Measurements from ENCODE around the gene VSTM5.

- TF ChIP-seq, protein P1, sequence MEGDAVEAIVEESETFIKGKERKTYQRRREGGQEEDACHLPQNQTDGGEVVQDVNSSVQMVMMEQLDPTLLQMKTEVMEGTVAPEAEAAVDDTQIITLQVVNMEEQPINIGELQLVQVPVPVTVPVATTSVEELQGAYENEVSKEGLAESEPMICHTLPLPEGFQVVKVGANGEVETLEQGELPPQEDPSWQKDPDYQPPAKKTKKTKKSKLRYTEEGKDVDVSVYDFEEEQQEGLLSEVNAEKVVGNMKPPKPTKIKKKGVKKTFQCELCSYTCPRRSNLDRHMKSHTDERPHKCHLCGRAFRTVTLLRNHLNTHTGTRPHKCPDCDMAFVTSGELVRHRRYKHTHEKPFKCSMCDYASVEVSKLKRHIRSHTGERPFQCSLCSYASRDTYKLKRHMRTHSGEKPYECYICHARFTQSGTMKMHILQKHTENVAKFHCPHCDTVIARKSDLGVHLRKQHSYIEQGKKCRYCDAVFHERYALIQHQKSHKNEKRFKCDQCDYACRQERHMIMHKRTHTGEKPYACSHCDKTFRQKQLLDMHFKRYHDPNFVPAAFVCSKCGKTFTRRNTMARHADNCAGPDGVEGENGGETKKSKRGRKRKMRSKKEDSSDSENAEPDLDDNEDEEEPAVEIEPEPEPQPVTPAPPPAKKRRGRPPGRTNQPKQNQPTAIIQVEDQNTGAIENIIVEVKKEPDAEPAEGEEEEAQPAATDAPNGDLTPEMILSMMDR (IDR thresholded peaks at IDR 0.05; ENCODE audit: extremely low read depth in 1 of 2, insufficient read depth in 1 of 2, low read depth in 1 of 2, low read length in 2 of 2) = no peak
- TF ChIP-seq POLR2AphosphoS5 (IDR thresholded peaks at IDR 0.05; ENCODE audit: insufficient read depth, low read depth, low read length) = no peak
- no peak for TF ChIP-seq POLR2A (IDR thresholded peaks at IDR 0.05; ENCODE audit: low read depth, low read length)
- no peak for TF ChIP-seq EZH2 (IDR thresholded peaks at IDR 0.05; ENCODE audit: borderline replicate concordance, low read depth, low read length, severe bottlenecking)
- no peak for TF ChIP-seq MAX (IDR thresholded peaks at IDR 0.05; ENCODE audit: insufficient read depth, insufficient read length)
- no peak for TF ChIP-seq GATA2 (IDR thresholded peaks at IDR 0.05; ENCODE audit: insufficient read depth, insufficient read length, low read depth, low read length)
- no peak for TF ChIP-seq FOS (IDR thresholded peaks at IDR 0.05; ENCODE audit: borderline replicate concordance, insufficient read depth, low read length)
- no peak for TF ChIP-seq MYC (IDR thresholded peaks at IDR 0.05; ENCODE audit: low read depth, low read length)
Measured at GRCh38 chr11:93813974-93814373, 36.4 kb downstream of the VSTM5 start.

All from endothelial cell of umbilical vein (primary cell).